CD4-positive, alpha-beta memory T cell (primary cell): Measurements from ENCODE around the gene DBH. TPM values are rescaled to one million over a fixed set of nuclear protein-coding genes. Genes with fewer than 3 reads are reported as not detected.

Experiments
- CTCF ChIA-PET: fragments of 350-600 bp; sonication (Branson Sonifier 250); formaldehyde crosslinking; loops from one replicate; lab custom pipeline; 2021; ENCODE audit warnings: inconsistent platforms; ENCODE audit not compliant: partially characterized antibody; lab: Charles Lee
- POLR2A ChIA-PET: fragments of 350-600 bp; sonication (Branson Sonifier 250); formaldehyde crosslinking; loops from one replicate; lab custom pipeline; 2021; ENCODE audit not compliant: partially characterized antibody; lab: Charles Lee
- DNase-seq, 5 donors: peaks; one replicate each; pipeline versions ENCODE4 v3.0.0 to v3.0.0-alpha.2; 2020 to 2022; ENCODE audit warnings: mixed read lengths in 1 of 5
- H3K27ac ChIP-seq: one replicate; pipeline ENCODE4 v1.7.0; 2013; ENCODE audit warnings: low read depth, low read length
- H3K27me3 ChIP-seq: 2 replicates; pipeline ENCODE4 v1.7.0; 2013; ENCODE audit warnings: mild to moderate bottlenecking, low read length, moderate library complexity; ENCODE audit not compliant: insufficient read depth
- H3K36me3 ChIP-seq: 2 replicates; pipeline ENCODE4 v1.7.0; 2013; ENCODE audit warnings: mild to moderate bottlenecking, low read length, moderate library complexity; ENCODE audit not compliant: insufficient read depth
- H3K4me1 ChIP-seq: 2 replicates; pipeline ENCODE4 v1.7.0; 2013; ENCODE audit warnings: mild to moderate bottlenecking, low read length, moderate library complexity; ENCODE audit not compliant: insufficient read depth
- H3K4me3 ChIP-seq, 2 donors: one replicate each; pipeline ENCODE4 v1.7.0; 2013; ENCODE audit warnings: low read length in 2 of 2, mild to moderate bottlenecking in 1 of 2
- H3K9me3 ChIP-seq, 2 donors: one replicate each; pipeline ENCODE4 v1.7.0; 2013; ENCODE audit warnings: low read length in 2 of 2, control low read depth in 1 of 2; ENCODE audit not compliant: control insufficient read depth in 1 of 2
- H3K27ac Mint-ChIP-seq, 7 donors: one replicate each; pipeline ENCODE4 v1.8.0; 2020 to 2021; ENCODE audit warnings: mixed read lengths in 7 of 7, mild to moderate bottlenecking in 6 of 7, inconsistent platforms in 3 of 7, moderate library complexity in 3 of 7
- H3K27me3 Mint-ChIP-seq, 2 donors: one replicate each; pipeline ENCODE4 v1.8.0; 2020 to 2021; ENCODE audit warnings: mixed read lengths in 2 of 2
- H3K36me3 Mint-ChIP-seq, 2 donors: one replicate each; pipeline ENCODE4 v1.8.0; 2020 to 2021; ENCODE audit warnings: mixed read lengths in 2 of 2, inconsistent platforms in 1 of 2, mild to moderate bottlenecking in 1 of 2
- H3K4me1 Mint-ChIP-seq, 4 donors: one replicate each; pipeline ENCODE4 v1.8.0; 2020 to 2021; ENCODE audit warnings: mixed read lengths in 4 of 4, mild to moderate bottlenecking in 1 of 4
- H3K4me3 Mint-ChIP-seq, 8 donors: one replicate each; pipeline ENCODE4 v1.8.0; 2020 to 2021; ENCODE audit warnings: mixed read lengths in 8 of 8, mild to moderate bottlenecking in 7 of 8, moderate library complexity in 6 of 8, inconsistent platforms in 3 of 8
- H3K9me3 Mint-ChIP-seq, 8 donors: one replicate each; pipeline ENCODE4 v1.8.0; 2020 to 2021; ENCODE audit warnings: mixed read lengths in 8 of 8, mild to moderate bottlenecking in 5 of 8, inconsistent platforms in 3 of 8, moderate library complexity in 1 of 8
- intact Hi-C: fragments of 100-400 bp; cut with micrococcal nuclease; formaldehyde crosslinking; loops from one replicate; pipeline ENCODE4 v1.15.1; 2023
- polyA plus RNA-seq, 2 donors: library from polyadenylated mRNA; unstranded; fragments of 300-500 nt; fragmentation: Illumina TruSeq; gene quantifications; one replicate each; pipeline ENCODE4 v1.2.3, GENCODE V29; 2021
- total RNA-seq, 2 experiments: library from RNA; stranded (reverse); gene quantifications; one replicate each; pipeline ENCODE4 v1.2.3, GENCODE V29; 2021

The DBH gene
- total and polyA plus RNA-seq, 4 experiments from 2014 or later = 0.08 to 0.18 (median 0.09) TPM; not detected in 1

DNA sequence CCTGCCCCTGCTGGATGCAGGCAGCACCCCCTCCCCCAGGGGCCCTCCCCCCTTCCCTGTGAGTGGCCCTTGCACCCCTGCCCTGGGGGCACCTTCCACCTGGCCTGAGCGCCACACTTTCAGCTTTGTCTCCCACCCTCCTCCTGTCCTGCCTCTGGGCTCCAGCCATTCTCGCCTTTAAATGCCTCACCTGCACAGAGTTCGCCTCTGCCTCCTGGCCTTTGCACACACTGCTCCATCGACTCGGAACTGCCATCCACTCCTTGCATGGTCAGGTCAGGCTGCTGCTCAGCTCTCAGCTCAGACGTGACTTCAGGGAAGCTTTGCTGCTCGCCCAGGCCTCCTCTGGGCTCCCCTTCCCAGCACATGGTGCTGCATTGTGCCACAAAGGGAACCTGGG, 37.2 kb upstream of the DBH start:
- Mint-ChIP-seq H3K4me1 (no peaks in the 10 kb centered on the region), H3K36me3 (peaks cover 2 to 9% of the 10 kb centered on the region in 2 donors), H3K4me3 (no peak overlapping the region), H3K27me3 (peaks cover 0 to 3% of the 10 kb centered on the region in 2 donors), H3K9me3 (peaks cover 0 to 17% (median 12%) of the 10 kb centered on the region in 8 donors), H3K27ac (no peak overlapping the region)
- Histone ChIP-seq H3K27ac (no peak overlapping the region), H3K27me3 (no peaks in the 10 kb centered on the region), H3K36me3 (no peaks in the 10 kb centered on the region), H3K4me3 (no peak overlapping the region), H3K9me3 (peaks cover 0 to 8% of the 10 kb centered on the region in 2 donors), H3K4me1 (no peaks in the 10 kb centered on the region)
- ChIA-PET CTCF (interaction anchor here (0.6 kb wide), 1 partner anchor 32 kb away, joined by 3 read pairs; no protein-coding TSS in a partner anchor), POLR2A (no interaction called here)
- intact Hi-C loops = no loop called here
- DNase-seq = no peak

GRCh38 chr9:133599470-133600173, 36.5 kb upstream of the DBH start:
- no peak for DNase-seq
- Mint-ChIP-seq H3K36me3 (peaks cover 2 to 9% of the 10 kb centered on the region in 2 donors), H3K27me3 (peaks cover 0 to 6% of the 10 kb centered on the region in 2 donors), H3K27ac (no peak overlapping the region), H3K4me3 (no peak overlapping the region), H3K9me3 (peaks cover 0 to 17% (median 12%) of the 10 kb centered on the region in 8 donors), H3K4me1 (no peaks in the 10 kb centered on the region)
- Histone ChIP-seq H3K27ac (no peak overlapping the region), H3K4me3 (no peak overlapping the region), H3K9me3 (peaks cover 0 to 8% of the 10 kb centered on the region in 2 donors), H3K4me1 (no peaks in the 10 kb centered on the region), H3K36me3 (no peaks in the 10 kb centered on the region), H3K27me3 (no peaks in the 10 kb centered on the region)
- ChIA-PET POLR2A (no interaction called here), CTCF (interaction anchor here (0.6 kb wide), 1 partner anchor 31 kb away, joined by 3 read pairs; no protein-coding TSS in a partner anchor)
- intact Hi-C loops = no loop called here

DNA sequence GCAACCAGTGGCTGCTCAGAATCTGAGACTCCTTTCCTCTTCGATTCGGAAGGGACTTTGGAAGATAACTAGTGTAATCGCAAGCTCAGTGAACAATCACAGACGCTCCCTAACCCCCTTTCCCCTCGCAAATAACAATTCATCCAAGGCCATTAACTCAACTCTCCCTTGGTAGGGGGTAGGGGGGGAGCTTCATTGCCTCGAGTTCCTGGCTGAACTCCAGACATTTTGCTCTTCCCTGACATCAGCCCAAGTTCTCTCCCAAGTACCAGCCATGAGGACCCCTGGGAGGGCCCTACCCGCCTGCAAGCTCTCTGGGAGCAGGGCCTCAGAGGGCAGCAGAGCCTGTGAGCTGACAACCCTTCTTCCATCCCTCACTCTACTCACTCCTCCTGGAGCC, 35.4 kb upstream of the DBH start:
- no peak overlapping the region for H3K4me3 Mint-ChIP-seq
- no peaks in the 10 kb centered on the region for H3K36me3 ChIP-seq
- H3K9me3 Mint-ChIP-seq = peaks cover 0 to 16% (median 12%) of the 10 kb centered on the region in 8 donors
- H3K27me3 ChIP-seq = no peaks in the 10 kb centered on the region
- H3K4me3 ChIP-seq = no peak overlapping the region
- H3K4me1 Mint-ChIP-seq = no peaks in the 10 kb centered on the region
- H3K27ac ChIP-seq = no peak overlapping the region
- H3K9me3 ChIP-seq = peaks cover 0 to 8% of the 10 kb centered on the region in 2 donors
- no peak overlapping the region for H3K27ac Mint-ChIP-seq
- ChIA-PET CTCF (interaction anchor here (1.5 kb wide), 1 partner anchor 11 kb away, joined by 3 read pairs; no protein-coding TSS in a partner anchor), POLR2A (no interaction called here)
- DNase-seq = no peak
- peaks cover 2 to 9% of the 10 kb centered on the region in 2 donors for H3K36me3 Mint-ChIP-seq
- H3K4me1 ChIP-seq = no peaks in the 10 kb centered on the region
- intact Hi-C loops = no loop called here
- peaks cover 0 to 5% of the 10 kb centered on the region in 2 donors for H3K27me3 Mint-ChIP-seq

DNA sequence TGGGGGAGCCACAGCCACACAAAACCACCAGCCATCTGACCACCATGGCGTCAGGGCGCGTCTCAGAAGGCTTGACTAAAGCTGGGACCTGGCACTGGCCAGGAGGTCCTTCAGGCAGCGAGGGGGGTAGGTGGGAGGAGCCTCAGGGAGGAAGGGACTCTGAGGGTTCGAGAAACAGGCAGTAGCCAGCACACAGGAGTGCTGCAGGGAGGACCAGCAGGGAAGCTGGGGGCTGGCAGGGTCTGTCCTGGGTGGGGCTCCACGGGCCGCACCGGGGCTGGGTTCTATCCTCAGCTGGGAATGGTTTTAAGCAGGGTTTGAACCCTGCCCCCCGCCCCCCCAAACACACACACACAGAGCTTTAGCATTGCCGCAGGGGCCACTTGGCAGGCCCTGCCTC, 34.4 kb upstream of the DBH start:
- H3K27ac Mint-ChIP-seq = no peak overlapping the region
- peaks cover 2 to 9% of the 10 kb centered on the region in 2 donors for H3K36me3 Mint-ChIP-seq
- Histone ChIP-seq H3K27me3 (no peaks in the 10 kb centered on the region), H3K4me1 (no peaks in the 10 kb centered on the region), H3K9me3 (peaks cover 0 to 8% of the 10 kb centered on the region in 2 donors), H3K4me3 (no peak overlapping the region), H3K36me3 (no peaks in the 10 kb centered on the region), H3K27ac (no peak overlapping the region)
- H3K4me1 Mint-ChIP-seq = no peaks in the 10 kb centered on the region
- ChIA-PET POLR2A (no interaction called here), CTCF (interaction anchor here (0.6 to 1.5 kb wide), 2 partner anchors 12 to 125 kb away, joined by 3 read pairs; no protein-coding TSS in a partner anchor)
- peaks cover 0 to 14% (median 10%) of the 10 kb centered on the region in 8 donors for H3K9me3 Mint-ChIP-seq
- H3K4me3 Mint-ChIP-seq = no peak overlapping the region
- peaks cover 0 to 9% of the 10 kb centered on the region in 2 donors for H3K27me3 Mint-ChIP-seq
- no peak for DNase-seq
- intact Hi-C loops = no loop called here

DNA sequence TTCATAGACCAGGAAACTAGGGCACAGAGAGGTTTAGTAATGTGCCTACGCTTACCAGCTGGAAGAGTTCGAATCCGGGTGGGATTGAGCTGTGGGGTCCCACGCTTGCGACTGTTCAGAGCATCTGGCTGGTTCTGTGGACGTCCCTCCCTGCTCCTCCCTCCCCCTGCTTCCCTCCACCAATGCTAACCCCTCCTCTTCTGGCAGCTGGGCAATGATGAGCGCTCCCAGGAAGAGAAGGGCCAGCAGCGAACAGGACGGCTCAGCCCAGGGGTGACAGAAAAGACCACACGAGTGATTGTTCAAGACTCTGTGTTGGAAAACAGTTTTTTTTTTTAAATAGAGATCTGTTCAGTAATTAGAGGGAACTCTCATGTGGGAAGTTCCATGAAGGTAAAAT, 33.9 kb upstream of the DBH start:
- Histone ChIP-seq H3K27ac (no peak overlapping the region), H3K27me3 (no peaks in the 10 kb centered on the region), H3K9me3 (peaks cover 0 to 3% of the 10 kb centered on the region in 2 donors), H3K4me1 (no peaks in the 10 kb centered on the region), H3K4me3 (no peak overlapping the region), H3K36me3 (no peaks in the 10 kb centered on the region)
- H3K4me3 Mint-ChIP-seq = no peak overlapping the region
- ChIA-PET CTCF (interaction anchor here (0.6 to 1.4 kb wide), 3 partner anchors 12 to 180 kb away, joined by 3 to 4 read pairs (median 3); no protein-coding TSS in a partner anchor), POLR2A (no interaction called here)
- intact Hi-C loops = no loop called here
- H3K9me3 Mint-ChIP-seq = peaks cover 0 to 8% (median 4%) of the 10 kb centered on the region in 8 donors
- DNase-seq = no peak
- H3K27me3 Mint-ChIP-seq = peaks cover 0 to 9% of the 10 kb centered on the region in 2 donors
- H3K36me3 Mint-ChIP-seq = peaks cover under 1 to 4% of the 10 kb centered on the region in 2 donors
- no peaks in the 10 kb centered on the region for H3K4me1 Mint-ChIP-seq
- no peak overlapping the region for H3K27ac Mint-ChIP-seq

- no peak overlapping the region for H3K27ac Mint-ChIP-seq
- H3K36me3 ChIP-seq = no peaks in the 10 kb centered on the region
- peaks cover 0 to 1% (median 0%) of the 10 kb centered on the region in 4 donors for H3K4me1 Mint-ChIP-seq
- no peak overlapping the region for H3K27ac ChIP-seq
- ChIA-PET CTCF (interaction anchor here (0.9 to 1.4 kb wide), 3 partner anchors 13 to 179 kb away, joined by 3 to 4 read pairs (median 3); no protein-coding TSS in a partner anchor), POLR2A (no interaction called here)
- DNase-seq = no peak
- no peak overlapping the region for H3K4me3 ChIP-seq
- H3K4me3 Mint-ChIP-seq = no peak overlapping the region
- H3K36me3 Mint-ChIP-seq = no peaks in the 10 kb centered on the region
- intact Hi-C loops = no loop called here
- no peaks in the 10 kb centered on the region for H3K4me1 ChIP-seq
- peaks cover 0 to 2% (median 0%) of the 10 kb centered on the region in 8 donors for H3K9me3 Mint-ChIP-seq
- peaks cover 6 to 13% of the 10 kb centered on the region in 2 donors for H3K27me3 Mint-ChIP-seq
- H3K27me3 ChIP-seq = peaks cover 6% of the 10 kb centered on the region
- H3K9me3 ChIP-seq = no peaks in the 10 kb centered on the region
Measured at GRCh38 chr9:133603135-133603927, 32.8 kb upstream of the DBH start.
